ENCODE data around the gene INVS.

Gene INVS

DNA sequence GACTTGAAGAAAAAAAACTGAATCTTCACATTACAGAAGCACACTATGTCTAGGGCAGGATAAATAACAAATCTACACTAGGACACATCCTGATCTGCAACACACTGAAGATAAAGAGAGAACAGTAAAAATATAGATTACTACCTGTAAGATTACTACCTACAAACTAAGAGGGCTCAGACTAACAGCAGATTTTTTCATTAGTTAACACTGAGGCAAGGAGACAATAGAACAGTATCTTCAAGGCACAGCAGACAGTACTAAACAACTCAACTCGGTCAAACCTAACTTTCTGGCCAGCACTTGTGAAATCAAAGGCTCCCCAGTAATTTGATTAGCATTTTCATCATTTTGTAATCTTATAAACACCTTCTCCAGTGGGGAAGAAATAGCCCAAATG lies 207.2 kb downstream of the INVS start:
- TF ChIP-seq CTCF (IDR thresholded peaks at IDR 0.05; ENCODE audit: low read length, missing control alignments) = no peak
- DNase-seq (ENCODE audit: low read depth) = no peak
- H3K4me3 ChIP-seq (replicated peaks; ENCODE audit: low read depth, low read length) = no peak overlapping the region

DNA sequence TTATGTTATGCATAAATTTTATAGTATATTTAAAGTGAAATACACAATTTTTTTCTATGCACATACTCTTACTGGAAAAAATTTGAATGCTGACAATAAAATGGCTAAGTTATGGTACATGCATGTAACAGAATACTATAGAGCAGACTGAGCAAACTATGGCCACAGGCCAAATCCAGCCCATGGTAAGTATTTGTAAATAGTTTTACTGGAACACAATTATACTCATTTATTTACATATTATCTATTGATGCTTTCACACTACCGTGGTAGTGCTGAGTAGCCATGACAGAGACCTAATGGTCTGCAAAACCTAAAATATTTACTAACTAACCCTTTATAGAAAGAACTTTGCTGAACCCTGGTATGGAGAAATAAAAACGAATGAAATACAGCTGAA lies 208.0 kb downstream of the INVS start:
- H3K4me3 ChIP-seq (replicated peaks; ENCODE audit: low read depth, low read length) = no peak overlapping the region
- TF ChIP-seq CTCF (IDR thresholded peaks at IDR 0.05; ENCODE audit: low read length, missing control alignments) = no peak
- no peak for DNase-seq (ENCODE audit: low read depth)

DNA sequence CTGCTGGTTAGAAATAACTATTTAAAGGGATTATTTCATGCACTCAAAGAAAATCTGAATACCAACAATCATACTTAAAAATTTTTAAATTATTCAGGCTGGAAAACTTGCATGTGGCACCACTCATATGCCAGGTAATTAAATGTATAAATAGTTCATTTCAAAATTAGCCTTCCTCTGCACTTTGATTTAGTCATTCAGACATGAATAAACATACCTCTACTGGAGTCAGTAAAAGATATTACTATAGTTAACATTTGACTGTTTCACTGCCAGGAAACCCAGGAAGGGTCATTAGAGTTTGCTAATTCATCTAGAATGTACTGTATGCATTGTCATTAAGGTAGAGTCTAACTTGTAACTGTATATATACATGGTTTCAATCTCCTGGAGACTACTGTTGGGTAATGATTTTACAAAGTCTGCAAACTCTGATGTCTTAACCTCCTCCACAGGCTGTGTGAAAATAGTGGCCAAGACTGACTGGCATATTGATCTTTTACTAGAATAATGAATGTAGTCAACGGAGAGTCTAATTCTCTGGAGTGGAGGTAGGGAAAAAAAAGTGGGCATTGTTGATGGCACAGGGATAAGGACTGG lies 210.0 kb downstream of the INVS start:
- no peak for TF ChIP-seq CTCF (IDR thresholded peaks at IDR 0.05; ENCODE audit: low read length, missing control alignments)
- H3K4me3 ChIP-seq (replicated peaks; ENCODE audit: low read depth, low read length) = no peak overlapping the region
- DNase-seq (ENCODE audit: low read depth) = no peak

DNA sequence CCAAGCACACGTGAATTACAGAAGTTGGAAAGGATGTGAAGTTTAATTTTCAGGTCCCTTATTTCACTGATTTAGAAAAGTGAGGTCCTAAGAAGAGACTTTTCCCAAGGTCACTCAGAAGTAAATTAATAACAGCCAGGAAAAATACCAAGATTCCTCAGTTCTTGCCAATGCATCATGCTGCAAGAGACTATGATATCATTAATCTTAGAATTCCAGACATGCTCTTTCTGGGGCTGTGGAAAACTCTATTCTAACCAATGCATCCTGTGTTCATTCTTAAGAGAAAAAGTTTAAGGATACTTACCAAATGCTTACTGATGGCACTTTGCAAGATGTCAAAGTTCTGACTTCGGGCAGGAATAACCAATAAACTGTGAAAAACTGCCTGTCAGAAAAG lies 210.9 kb downstream of the INVS start:
- peak; percentile 8 for DNase-seq (ENCODE audit: low read depth)
- H3K4me3 ChIP-seq (replicated peaks; ENCODE audit: low read depth, low read length) = no peak overlapping the region
- TF ChIP-seq CTCF (IDR thresholded peaks at IDR 0.05; ENCODE audit: low read length, missing control alignments) = no peak

- no peak for DNase-seq (ENCODE audit: low read depth)
- no peak for TF ChIP-seq CTCF (IDR thresholded peaks at IDR 0.05; ENCODE audit: low read length, missing control alignments)
- no peak overlapping the region for H3K4me3 ChIP-seq (replicated peaks; ENCODE audit: low read depth, low read length)
Observed at GRCh38 chr9:100315561-100315960, 216.5 kb downstream of the INVS start.

- DNase-seq (ENCODE audit: low read depth) = peak; percentile 28
- no peak overlapping the region for H3K4me3 ChIP-seq (replicated peaks; ENCODE audit: low read depth, low read length)
- no peak for TF ChIP-seq CTCF (IDR thresholded peaks at IDR 0.05; ENCODE audit: low read length, missing control alignments)
Observed at GRCh38 chr9:100317706-100318105, 218.7 kb downstream of the INVS start.

DNA sequence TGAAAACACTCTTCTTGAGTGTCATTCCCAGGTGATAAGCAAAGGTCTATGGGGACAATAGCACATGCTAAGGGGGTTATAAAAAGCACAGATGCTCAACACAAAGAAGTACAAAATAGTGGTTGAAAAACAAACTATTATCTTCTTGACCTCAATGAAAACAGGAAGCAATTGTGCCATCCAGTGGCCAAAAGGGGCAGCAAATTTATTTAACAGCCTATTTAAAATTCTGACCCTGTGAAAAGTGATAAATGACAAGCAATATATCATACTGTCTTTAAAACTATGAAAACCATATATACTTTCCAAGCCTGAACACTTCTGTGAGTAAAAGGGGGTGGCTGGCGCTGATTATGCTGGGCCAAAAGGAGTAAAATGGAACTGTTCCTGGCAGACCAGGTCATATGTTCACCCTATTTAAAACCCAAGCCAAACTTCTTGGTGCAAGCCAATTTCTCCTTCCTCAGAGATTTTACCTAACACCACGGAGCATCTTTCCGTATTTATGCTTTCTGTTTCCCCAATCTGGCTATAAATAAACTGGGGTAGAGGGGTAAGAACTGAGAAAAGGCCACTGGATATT lies 224.0 kb downstream of the INVS start:
- peak; percentile 72 for TF ChIP-seq CTCF (IDR thresholded peaks at IDR 0.05; ENCODE audit: low read length, missing control alignments)
- no peak overlapping the region for H3K4me3 ChIP-seq (replicated peaks; ENCODE audit: low read depth, low read length)
- DNase-seq (ENCODE audit: low read depth) = peak; percentile 65

All from fibroblast of pulmonary artery (primary cell).